ENCODE results near the gene WNT7B.

The WNT7B gene

DNA sequence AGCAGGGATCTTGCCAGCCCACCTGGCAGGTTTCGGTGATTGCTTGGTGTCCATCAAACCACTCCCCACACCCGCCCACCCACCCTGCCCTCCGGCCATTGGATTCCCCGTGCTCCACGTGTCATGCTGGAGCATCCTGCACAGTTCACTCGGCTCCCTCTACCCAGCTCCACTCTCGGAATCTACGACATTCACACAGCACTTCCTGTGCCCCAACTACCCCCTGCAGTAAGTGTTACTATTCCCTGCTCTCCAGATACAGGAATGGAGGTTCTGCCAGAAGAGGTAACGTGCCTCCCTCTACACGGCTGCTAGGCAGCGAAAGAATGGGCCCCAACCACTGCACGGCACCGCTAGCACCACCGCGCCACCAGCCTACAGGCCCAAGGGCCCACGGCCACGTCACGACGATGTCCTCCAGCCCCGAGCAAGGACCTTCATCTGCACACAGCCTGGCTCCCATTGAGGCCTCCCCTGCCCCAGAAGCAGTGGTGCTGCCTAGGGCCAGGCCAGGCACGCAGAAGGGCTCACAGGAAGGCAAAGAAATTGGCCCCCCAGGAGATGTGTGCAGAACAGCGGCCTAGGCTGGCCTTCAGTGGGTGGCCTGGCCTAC lies 27.6 kb downstream of the WNT7B start:
- DNase-seq, result no peak

DNA sequence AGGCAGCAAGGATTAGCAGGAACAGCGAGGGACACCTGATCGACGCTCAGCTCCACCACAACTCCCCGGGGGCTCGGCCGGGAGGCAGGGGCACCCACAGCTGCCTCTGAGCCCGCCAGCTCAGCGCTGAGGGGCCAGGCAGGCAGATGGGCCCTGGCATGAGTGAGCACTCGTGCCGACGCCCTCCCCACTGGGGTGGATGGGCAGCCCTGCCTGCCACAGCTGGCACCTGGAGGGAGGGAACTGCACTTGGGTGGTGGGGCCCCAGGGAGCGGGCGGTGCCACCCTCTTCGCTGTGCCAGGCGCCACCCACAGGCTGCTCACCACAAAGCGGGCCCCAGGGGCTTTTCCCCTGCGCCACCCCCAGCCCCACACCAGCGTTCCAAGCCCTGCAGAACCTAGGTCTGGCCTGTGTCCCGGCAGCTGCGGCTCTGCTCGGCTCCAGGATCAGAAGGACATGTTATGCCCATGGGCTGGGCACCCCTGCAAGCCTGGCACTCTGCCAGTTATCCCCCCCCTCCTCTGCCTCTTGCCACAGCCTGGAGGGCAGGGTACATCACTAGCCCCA lies 28.8 kb downstream of the WNT7B start:
- DNase-seq, result no peak

DNA sequence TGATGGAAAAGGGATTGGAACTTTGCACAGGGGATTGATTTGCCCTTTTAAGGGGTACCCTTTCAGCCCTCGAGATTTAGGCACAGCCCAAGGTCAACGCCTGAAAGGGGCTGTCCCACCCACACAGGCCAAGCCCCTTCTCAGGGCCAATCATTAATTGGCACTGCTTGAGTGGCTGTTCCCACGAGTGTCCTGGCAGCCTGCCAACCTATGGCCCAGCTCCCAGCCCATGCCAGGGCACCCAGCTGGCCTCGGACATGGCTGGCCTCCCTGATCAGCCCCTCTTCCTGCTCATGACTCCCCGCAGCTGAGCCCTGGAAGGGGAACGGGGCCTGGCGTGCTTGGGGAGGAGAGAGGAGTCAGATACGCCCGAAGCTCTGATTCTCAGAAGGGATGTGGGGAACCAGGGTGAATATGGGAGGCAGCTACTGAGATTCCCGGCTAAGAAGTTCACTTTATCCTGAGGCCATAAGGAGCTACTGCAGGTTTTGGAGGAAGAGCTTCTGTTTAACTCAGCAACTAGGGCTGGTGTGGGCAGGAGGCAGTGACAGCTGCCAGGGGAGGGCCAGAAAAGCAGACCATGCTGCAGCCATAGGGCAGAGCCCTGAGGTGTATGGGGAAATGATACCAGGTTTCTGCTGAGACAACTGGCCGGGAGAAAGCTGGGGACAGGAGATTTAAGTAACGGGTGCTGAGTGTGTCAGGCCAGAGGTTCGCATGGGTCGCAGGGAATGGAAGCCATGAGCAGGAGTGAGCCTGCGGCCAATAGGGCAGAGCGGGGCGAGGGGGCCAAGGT lies 30.0 kb downstream of the WNT7B start:
- DNase-seq, result no peak

DNA sequence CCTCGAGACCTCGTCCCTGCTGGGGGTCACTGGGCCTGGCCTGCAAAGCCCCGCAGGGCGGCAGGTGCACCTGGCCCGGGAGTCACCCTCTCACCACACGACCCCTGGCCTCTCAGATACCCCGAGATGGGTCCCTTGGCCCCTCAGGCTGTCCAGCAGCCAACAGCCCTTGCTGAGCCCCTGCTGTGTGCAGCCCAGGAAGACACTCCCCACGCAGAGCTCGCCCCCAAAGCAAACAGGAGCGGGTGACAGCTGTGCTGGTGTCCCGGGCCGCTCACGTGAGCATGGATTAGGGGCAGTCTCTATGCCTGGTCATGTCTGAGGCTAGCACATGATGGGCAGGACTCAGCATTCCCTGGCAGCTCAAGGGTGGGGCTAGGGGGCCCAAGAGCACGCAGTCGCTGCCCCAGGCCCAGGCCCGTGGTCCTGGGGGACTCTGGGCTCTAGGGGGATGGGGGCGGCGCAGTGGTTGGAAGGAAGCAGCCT lies 31.3 kb downstream of the WNT7B start:
- DNase-seq, result no peak

DNA sequence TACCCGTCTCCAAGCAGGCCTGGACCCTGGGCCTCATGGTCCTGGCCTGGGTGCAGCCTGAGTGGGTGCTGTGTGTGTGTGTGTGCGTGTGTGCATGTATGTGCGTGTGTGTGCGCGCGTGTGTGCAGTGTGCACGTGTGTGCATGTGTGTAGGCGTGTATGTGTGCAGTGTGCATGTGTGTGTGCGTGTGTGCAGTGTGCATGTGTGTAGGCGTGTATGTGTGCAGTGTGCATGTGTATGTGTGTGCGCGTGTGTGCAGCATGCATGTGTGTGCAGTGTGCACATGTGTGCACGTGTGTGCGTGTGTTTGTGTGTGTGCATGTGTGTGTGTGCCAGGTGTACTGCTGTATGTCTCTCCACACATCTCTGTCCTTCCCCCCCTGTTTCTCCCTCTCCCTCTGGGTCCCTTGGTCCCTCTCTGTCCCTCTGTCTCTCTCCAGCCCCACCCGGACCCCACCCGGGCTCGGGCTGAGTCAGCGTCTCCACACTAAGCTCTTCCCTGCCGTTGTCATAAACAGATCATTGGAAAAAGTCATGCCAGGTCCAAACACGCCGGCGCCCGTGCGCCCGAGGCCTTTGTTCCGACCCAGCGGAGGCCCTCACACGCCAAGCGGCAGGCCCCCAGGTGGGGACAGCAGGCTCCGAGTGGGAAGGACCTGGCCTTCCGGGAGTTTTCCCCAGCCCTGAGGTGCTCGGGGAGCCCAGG lies 34.0 kb downstream of the WNT7B start:
- no peak for DNase-seq

DNA sequence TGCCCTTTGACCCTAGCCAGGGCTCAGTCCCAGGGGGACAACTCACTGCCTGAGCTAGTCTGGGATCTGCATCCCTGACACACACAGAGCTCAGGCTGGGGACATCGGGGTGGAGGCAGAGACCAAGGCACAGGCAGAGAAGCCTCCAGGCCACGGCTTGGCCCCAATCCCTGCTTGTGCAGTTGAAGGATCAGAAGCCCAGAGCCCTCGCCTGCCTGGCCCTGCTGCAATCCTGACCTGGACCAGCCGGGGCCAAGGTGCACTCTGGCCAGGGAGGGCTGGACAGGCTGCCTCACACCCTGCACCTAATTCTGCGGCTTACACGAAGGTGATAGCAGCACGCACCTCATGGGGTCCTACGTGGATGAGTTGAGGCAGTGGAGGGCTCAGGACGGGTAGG lies 34.6 kb downstream of the WNT7B start:
- DNase-seq, result no peak

DNA sequence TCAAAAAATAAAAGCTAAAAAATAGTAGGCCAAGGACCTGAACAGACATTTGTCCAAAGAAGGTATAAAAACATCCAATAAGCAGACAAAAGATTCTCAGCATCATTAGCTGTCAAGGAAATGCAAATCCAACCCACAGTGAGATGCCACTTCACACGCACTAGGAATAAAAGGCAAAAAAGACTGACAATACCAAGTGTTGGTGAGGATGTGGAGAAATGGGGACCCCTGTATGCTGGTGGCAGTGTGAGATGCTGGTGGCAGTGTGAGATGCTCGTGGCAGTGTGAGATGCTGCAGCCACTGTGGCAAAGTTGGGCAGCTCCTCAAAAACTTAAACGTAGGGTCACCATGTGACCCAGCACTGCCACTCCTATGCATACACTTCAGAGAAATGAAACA lies 38.0 kb downstream of the WNT7B start:
- no peak for DNase-seq

DNA sequence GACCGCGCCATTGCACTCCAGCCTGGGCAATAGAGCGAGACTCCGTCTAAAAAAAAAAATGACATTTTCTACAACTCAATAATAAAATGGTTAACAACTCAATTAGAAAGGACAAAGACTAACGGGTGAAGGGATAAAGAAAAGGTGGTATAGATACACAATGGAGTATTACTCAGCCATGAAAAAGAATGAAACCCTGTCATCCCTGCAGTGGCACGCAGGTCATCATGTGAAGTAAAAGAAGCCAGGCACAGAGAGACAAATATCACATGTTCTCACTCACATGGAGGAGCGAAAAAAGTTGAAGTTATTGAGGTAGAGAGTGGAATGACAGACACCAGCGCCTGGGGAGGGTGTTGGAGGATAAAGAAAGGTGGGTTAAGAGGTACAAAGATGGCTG lies 39.0 kb downstream of the WNT7B start:
- DNase-seq, result no peak

DNA sequence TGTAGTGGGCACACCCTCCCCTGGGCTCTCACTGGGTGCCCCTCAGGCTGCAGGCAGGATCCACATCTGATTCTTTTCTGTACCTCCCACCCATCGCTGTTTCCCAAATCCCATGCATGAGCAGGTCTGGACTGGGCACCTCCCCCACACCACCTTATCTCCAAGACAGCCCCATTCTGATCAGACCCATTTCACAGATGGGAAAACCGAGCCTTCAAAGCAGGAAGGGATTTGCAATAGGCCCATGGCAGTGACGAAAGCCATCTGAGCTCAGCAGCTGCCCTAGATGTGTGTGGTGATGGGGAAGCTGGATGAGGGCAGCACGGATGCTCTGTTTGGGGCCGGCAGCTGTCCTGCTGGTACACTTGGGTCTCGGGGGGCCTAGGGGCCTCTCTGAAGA lies 41.4 kb downstream of the WNT7B start:
- DNase-seq, result no peak

DNA sequence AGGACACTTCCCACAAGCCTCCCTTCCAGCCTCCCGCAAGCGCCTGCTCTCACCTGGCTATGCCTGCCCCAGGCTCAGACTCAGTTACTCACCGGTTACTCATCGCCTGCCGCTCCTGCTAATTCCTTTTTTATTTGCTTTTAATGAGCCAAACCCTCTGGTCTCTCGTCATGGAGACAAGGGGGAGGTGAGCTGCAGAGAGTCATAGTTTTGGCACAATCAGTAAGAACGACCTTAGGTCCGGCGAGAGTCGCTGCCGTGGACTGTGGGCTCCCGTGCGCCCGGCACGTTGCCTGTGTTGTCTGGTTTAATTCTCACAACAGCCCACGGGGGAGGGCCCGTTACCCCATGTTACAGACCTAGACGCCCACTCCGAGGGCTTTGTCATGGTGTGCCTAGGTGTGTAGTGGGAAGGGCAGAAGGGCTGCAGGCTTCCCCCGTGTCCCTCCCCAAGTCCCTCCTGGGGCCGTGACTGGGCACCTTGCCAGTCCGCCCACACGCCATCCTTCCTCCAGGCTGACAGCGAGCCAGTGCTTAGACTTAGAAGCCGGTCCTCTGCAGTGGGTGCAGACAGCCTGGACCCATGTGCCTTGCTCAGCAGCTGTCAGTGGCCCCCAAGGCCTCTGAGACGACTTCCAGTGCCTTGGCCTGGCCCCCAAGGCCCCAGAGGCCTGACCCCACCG lies 42.2 kb downstream of the WNT7B start:
- DNase-seq, result no peak

DNA sequence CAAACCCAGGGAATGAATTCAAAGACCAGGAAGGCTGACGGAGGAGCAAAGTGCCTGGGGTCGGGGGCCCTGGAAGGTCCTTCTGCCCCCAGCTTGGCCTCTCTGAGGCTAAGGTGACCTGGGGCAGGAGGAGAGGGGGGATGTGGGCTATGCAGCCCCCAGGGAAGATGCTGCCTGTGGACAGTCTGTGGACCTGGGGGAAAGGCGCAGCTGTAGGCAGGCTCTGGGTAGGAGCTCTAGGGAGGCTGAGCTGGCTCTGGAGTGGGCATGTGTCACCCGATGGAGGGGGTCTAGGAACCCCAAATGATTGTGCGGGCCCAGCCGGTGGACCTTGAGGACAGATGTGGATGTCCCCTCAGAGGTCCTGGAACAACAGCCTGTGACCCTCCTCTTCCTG lies 42.8 kb downstream of the WNT7B start:
- no peak for DNase-seq

DNA sequence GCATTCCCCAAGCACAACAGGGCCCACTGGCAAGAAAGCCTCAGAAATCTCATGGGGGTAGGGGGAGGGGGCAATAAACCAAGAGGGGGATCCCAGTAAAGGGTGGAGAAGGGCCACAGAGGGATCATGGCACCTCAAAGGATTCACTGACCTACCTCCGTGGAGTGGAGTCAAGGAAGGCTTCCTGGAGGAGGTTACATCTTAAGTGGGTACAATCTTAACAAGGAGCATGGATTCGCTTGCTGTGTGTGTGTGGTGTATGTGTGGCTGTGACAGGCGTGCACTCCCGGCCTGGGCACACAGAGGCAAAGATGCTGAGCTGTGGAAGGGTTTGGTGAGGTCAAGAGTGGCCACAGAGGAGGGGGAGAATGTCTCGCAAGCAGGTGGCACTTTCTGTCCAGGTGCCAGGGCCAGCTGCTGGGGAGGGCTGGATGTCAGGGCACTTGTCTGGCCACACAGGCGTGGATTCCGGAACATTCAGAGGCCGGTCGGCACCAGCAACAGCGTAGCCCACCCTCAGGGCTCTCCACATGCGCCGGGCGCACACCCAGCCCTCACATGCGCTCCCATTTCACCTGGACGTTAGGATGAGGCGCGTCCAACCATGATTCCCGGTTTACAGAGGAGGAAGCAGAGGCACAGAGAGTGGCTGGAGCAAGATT lies 43.3 kb downstream of the WNT7B start:
- no peak for DNase-seq

DNA sequence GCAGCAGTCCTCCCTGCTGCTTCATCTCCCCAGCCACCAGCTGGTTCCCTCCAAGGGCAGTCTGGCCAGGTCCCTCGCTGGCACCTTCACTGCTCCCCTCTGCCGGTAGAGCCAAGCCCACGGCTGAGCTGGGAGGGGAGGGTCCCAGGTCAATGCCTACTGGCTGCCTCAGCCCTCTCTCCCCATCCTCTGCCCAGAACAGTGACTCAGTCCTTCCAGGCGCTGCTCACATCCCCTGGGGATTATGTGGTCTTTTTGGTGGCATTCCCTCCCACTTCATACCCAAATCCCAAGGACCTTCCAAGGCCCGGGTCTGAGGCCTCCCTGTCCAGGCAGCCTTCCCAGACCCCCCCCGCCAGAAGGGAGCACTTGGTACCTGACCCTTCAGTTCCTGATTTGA lies 44.9 kb downstream of the WNT7B start:
- no peak for DNase-seq

DNA sequence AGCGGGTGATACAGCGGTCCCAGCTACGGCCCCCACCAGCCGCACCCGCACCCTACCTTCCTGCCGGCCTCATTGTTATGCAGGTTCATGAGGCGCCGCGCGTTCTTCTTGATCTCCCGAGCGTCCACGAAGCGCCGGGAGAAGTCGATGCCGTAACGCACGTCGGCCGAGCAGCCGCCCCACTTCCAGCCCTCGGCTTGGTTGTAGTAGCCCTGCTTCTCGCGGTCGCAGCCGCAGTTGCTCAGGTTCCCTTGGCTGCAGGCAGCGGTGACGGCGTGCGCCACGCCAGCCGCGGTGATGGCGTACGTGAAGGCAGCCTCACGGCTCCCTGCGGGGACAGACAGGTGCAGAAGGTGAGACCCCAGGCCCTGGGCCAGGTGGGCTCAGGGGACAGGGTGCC lies 45.9 kb downstream of the WNT7B start:
- DNase-seq, result no peak

DNA sequence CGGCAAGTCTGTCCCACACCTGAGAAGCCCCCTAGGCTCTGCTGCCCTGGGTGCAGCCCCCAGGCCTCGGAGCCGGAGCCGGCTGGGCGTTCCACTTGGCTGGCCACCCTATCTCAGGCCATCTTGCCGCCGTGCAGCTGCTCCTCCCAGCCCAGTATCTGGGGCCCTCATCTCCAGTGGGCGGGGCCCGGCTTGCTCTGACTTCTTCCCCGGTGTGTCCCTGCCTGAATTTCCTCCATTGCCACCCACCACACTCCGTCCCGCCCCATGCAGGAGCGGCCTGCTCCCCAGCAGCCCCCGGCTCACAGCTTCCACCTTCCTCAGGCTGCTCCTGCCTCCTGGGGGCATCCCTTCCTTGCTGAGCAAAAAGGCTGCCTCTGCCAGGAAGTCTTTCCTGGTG lies 46.6 kb downstream of the WNT7B start:
- DNase-seq, result no peak

DNA sequence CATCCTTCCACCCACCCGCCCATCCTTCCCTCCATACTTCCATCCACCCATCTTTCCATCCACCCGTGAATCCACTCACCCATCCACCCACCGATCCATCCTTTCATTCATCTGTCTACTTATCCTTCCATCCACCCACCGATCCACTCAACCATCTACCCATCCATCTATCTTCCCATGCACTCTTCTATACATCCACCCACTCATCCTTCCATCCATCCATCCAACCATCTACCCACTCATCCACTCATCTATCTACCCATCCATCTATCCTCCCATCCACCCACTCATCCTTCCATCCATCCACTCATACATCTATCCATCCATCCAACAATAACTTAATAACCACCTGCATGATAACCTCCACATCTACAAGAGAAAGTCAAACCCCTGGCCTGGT lies 47.3 kb downstream of the WNT7B start:
- no peak for DNase-seq

DNA sequence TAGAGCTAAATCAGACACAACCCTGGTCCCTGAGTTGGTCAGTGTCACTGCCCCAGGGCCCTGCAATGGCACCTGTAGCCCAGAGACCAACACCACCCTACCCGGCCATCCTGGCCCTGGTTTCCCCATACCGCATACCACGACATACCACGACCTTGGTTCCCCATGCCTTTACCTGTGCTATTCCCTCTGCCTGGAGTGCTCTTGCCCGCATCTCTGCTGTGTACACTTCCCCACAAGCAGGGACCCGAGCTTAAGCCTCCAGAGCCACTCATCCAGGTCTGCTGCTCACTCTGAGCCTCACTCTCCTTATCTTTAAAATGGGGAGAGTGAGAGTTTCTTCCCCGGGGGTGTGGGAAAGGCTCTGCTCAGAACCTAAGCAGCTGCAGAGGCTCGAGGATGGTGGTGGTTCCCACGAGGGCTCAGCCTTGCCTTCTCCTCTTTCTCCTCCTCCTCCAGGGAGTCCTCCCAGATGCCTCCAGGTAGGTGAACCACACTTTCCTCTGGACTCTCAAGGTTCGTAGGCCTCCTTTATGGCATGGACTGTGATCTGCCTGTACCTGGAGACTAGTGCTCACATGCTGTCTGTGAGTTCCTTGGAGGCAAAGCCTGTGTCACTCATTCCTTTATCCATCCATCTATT lies 48.1 kb downstream of the WNT7B start:
- DNase-seq, result no peak

DNA sequence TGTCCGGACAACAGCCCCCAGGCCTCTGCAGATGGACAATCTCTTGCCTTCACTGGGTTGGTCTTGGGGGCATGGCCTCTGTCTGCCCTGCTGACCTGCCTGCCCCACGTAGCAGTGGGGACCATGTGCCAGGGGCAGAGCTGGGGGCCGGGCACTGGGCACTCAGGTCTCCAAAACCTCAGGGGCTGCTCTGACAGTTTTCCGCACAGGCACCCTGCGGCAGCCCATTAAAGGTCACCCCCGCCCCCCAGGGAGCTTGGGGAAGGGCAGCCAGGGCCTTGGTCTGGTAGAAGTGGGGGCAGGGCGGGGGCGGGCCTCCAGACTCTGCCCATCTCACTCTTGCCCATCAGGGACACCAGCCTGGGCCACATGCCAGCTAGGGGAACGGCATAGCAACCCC lies 49.9 kb downstream of the WNT7B start:
- DNase-seq, result no peak

DNA sequence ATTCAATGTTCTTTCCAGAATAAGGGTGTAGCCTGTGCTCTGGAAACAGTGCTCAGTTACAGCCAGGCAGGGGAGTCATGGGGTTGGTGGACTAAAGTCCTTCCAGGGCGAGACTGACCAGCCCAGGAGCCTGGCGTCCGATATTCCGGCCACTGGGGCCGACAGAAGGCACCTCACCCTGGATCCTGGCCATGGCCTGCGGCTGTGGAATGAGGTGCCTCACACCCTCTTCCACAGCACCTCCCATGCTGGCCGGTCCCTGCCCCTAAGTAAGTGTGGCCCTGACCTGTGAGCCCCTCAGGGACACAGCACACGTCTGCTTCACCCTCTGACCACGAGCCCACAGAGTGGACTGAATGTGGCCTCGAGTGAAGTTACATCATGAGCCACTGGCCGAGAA lies 50.5 kb downstream of the WNT7B start:
- DNase-seq, result no peak

DNA sequence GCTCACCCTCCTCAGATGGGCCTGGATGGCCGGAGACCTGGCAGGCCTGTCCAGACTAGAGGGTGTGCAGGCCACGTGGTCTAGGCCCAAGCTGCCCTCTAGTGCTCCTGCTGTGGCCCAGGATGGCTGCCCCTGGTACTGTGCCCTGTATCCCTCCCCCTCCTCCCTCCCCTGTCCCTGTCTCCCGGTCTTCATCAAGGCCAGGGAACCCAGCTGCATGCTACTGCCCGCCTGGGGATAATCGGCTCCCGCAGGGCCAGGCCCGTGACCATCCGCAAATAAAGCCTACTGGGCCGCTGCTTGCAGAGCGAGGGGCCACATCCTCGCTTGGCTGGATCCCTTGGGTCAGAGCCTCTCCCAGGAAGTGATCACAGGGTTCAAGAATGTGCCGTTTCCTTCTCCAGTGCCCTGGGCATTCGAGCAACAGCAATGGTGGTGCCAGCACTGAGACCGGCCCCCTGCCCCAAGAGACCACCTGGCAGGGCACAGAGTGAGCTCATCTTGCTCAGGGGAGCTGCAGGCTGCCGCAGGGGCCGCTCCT lies 51.1 kb downstream of the WNT7B start:
- DNase-seq, result no peak

DNA sequence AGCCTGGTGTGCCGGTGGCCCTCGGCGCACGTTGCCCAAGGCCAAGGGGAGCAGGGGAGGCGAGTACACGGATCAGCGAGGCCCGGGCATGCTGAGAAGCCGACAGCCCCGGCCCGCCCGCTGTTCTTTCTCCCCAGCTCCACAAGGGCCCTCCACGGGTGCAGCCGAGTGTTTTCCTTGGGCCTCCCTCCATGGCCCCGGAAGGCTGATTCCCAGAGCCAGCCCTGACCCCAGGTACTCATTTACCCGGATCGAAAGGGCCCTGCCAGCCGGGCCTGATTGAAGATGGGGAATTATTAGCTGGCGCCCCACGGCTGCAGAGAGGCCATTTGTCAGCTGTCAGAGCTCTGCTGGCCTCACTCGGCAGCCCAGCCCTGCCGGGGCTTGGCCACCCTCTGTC lies 53.1 kb downstream of the WNT7B start:
- no peak for DNase-seq

DNA sequence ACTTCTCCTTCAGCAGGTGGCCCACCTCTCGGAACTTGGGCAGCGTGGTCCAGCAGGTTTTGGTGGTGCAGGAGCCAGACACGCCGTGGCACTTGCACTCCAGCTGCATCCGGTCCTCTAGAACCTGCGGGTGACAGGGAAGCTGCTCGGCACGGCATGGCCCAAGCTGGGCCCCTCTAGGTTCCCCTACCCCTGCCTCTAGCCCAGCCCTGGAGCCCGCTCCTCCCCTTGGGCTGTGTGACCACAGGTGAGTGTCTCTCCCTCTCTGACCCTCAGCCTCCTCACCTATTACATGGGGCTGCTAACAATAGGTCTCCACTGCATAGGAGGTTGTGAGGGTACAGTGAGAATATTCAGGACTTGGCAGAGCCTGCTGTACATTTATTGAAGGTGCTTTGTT lies 53.8 kb downstream of the WNT7B start:
- DNase-seq, result no peak
